Measurements from ENCODE around the gene PRAME. TPM values are rescaled to one million over a fixed set of nuclear protein-coding genes. Genes with fewer than 3 reads are reported as not detected.

PRAME gene
- total and polyA plus RNA-seq, 4 donors, result 0.02 to 1.5 TPM; not detected in 2

GRCh38 chr22:22521631-22522030 lies 37.4 kb downstream of the PRAME start:
- Histone ChIP-seq H3K4me1 (ENCODE audit: control insufficient read depth in 5 of 5, insufficient read depth in 5 of 5, low read length in 5 of 5) (no peaks in the 10 kb centered on the region), H3K4me3 (no peak overlapping the region), H3K27ac (ENCODE audit: low read depth in 1 of 2, low read length in 1 of 2) (no peak overlapping the region), H3K9ac (ENCODE audit: insufficient read depth in 1 of 2, low read length in 2 of 2) (no peak overlapping the region), H3K36me3 (ENCODE audit: control insufficient read depth in 4 of 4, insufficient read depth in 4 of 4, low read length in 4 of 4) (no peaks in the 10 kb centered on the region), H3K27me3 (ENCODE audit: control insufficient read depth in 3 of 3, insufficient read depth in 3 of 3, low read length in 2 of 3) (peaks cover 0 to 2% (median 0%) of the 10 kb centered on the region in 3 donors), H3K9me3 (ENCODE audit: control insufficient read depth in 4 of 4, insufficient read depth in 3 of 4, low read length in 3 of 4) (no peaks in the 10 kb centered on the region)
- no peak for DNase-seq
- 84% methylated on average over 8 of the region's 8 CpGs for WGBS, 2 donors
- TF ChIP-seq, protein P1, sequence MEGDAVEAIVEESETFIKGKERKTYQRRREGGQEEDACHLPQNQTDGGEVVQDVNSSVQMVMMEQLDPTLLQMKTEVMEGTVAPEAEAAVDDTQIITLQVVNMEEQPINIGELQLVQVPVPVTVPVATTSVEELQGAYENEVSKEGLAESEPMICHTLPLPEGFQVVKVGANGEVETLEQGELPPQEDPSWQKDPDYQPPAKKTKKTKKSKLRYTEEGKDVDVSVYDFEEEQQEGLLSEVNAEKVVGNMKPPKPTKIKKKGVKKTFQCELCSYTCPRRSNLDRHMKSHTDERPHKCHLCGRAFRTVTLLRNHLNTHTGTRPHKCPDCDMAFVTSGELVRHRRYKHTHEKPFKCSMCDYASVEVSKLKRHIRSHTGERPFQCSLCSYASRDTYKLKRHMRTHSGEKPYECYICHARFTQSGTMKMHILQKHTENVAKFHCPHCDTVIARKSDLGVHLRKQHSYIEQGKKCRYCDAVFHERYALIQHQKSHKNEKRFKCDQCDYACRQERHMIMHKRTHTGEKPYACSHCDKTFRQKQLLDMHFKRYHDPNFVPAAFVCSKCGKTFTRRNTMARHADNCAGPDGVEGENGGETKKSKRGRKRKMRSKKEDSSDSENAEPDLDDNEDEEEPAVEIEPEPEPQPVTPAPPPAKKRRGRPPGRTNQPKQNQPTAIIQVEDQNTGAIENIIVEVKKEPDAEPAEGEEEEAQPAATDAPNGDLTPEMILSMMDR (IDR thresholded peaks at IDR 0.05; ENCODE audit: control extremely low read depth, extremely low read depth), result no peak
- ATAC-seq (ENCODE audit: insufficient read depth, low FRiP score), result no peak

DNA sequence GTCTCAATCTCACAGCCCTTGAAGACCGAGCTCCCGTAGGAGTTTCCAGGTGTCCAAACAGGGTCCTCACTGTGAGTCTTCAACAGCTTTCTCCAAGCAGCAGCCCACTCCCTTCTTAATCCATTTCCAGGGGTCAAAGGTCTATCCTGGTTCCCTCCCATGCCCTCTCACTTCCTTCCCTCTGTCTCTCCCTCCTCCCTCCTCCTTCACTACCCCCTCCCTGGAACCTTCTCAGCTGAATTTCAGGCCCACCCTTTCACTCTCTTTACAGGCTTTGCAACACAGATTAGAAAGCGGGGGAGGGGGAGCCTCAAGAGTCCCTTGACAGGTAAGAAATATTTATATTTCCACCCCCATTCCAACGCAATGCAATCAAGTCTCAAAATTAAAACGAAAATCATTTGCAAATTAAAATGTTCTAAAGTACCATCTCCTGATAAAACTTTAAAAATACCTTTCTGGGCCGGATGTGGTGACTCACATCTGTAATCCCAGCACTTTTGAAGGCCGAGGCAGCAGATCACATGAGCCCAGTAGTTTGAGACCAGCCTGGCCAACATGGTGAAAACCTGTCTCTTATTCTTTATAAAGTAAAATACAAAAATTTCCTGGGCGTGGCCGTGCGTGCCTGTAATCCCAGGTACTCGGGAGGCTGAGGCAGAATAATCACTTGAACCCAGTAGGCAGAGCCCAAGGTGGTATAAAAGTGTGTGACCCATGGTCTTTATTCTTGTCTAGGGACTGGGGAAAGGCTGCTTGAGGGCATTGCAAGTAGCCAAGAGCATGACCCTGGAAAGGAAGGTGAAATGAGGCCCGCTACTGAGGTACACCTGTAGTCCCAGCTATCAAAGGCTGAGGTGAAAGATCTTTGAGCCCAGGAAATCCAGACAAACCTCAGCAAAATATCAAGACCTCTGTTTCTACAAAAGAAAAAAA lies 38.1 kb downstream of the PRAME start:
- 76 to 90% methylated on average over 12 of the region's 12 CpGs for WGBS, 2 donors
- no peaks in the 10 kb centered on the region for H3K9me3 ChIP-seq (ENCODE audit: control insufficient read depth in 4 of 4, insufficient read depth in 3 of 4, low read length in 3 of 4)
- ATAC-seq (ENCODE audit: insufficient read depth, low FRiP score) (no peak), DNase-seq (no peak)
- H3K4me3 ChIP-seq, result no peak overlapping the region
- TF ChIP-seq, protein P1 (IDR thresholded peaks at IDR 0.05; ENCODE audit: control extremely low read depth, extremely low read depth), result no peak
- no peak overlapping the region for H3K27ac ChIP-seq (ENCODE audit: low read depth in 1 of 2, low read length in 1 of 2)
- H3K9ac ChIP-seq (ENCODE audit: insufficient read depth in 1 of 2, low read length in 2 of 2), result no peak overlapping the region
- H3K27me3 ChIP-seq (ENCODE audit: control insufficient read depth in 3 of 3, insufficient read depth in 3 of 3, low read length in 2 of 3), result peaks cover 0 to 2% (median 0%) of the 10 kb centered on the region in 3 donors
- no peaks in the 10 kb centered on the region for H3K36me3 ChIP-seq (ENCODE audit: control insufficient read depth in 4 of 4, insufficient read depth in 4 of 4, low read length in 4 of 4)
- no peaks in the 10 kb centered on the region for H3K4me1 ChIP-seq (ENCODE audit: control insufficient read depth in 5 of 5, insufficient read depth in 5 of 5, low read length in 5 of 5)

- TF ChIP-seq, protein P1 (IDR thresholded peaks at IDR 0.05; ENCODE audit: control extremely low read depth, extremely low read depth), result no peak
- no peak within 1 kb of the TSS for H3K4me3 ChIP-seq
- no peak for ATAC-seq (ENCODE audit: insufficient read depth, low FRiP score)
- no peaks in the 10 kb centered on the region for H3K36me3 ChIP-seq (ENCODE audit: control insufficient read depth in 4 of 4, insufficient read depth in 4 of 4, low read length in 4 of 4)
- DNase-seq, result no peak
- no peaks in the 10 kb centered on the region for H3K4me1 ChIP-seq (ENCODE audit: control insufficient read depth in 5 of 5, insufficient read depth in 5 of 5, low read length in 5 of 5)
- no peak within 1 kb of the TSS for H3K27ac ChIP-seq (ENCODE audit: low read depth in 1 of 2, low read length in 1 of 2)
- H3K9me3 ChIP-seq (ENCODE audit: control insufficient read depth in 4 of 4, insufficient read depth in 3 of 4, low read length in 3 of 4), result no peaks in the 10 kb centered on the region
- no peak within 1 kb of the TSS for H3K9ac ChIP-seq (ENCODE audit: insufficient read depth in 1 of 2, low read length in 2 of 2)
- WGBS, 2 donors, result 70 to 81% methylated on average over 12 of the region's 12 CpGs
- peaks cover 0 to 3% (median 0%) of the 10 kb centered on the region in 3 donors for H3K27me3 ChIP-seq (ENCODE audit: control insufficient read depth in 3 of 3, insufficient read depth in 3 of 3, low read length in 2 of 3)
Measured at GRCh38 chr22:22520020-22520656, 38.9 kb downstream of the PRAME start, which contains the start of gene ZNF280A. Gene ZNF280A (minus strand): TSS chr22:22520270. CDS start chr22:22515630, 4,640 bp downstream.
